ENCODE results near the gene ADAM10.
A peak's percentile ranks its signal among the peaks of the same experiment; 100 is the strongest.

Gene ADAM10

GRCh38 chr15:58572521-58572920 is 177.0 kb downstream of the ADAM10 start:
- no peak for DNase-seq

DNA sequence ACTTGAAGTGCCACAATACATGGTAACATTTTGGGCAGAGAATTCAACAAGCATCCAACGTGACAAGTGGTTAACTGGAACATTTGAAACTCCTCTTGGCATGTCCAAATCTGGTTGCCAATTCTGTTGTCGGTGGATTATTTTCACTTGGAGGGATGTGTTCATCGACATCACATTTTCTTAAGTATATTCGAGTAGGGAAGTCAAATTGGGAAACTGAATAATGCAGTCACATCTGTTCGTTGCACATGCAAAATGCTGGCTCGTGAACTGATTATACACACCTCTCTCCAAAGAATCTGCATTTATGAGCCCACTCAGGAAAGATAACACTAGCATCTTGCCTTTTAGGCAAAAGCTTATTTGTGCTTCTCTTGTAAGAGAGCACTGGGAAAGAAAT is 178.0 kb downstream of the ADAM10 start:
- DNase-seq = no peak

GRCh38 chr15:58569455-58569854 is 180.1 kb downstream of the ADAM10 start:
- DNase-seq = no peak

- DNase-seq = no peak
Measured at GRCh38 chr15:58568157-58568571, 181.3 kb downstream of the ADAM10 start.

DNA sequence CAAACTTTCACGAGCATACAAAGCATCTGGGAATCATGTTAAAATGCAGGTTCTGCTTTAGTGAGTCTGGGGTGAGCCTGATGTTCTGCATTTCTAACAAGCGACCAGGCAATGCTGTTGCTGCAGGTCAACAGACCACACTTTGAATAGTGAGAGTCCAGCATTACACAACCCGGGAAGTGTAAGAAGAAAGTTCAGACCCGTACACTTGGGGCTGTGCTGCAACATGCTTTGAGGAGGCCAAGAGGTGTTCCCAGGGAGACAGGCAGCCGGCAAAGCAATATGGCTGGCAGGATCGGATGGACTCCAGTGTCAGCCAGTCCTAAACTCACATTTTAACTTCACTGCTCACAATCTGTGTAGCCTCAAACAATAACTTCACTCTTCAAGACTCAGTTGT is 183.5 kb downstream of the ADAM10 start:
- no peak for DNase-seq

- no peak for DNase-seq
Measured at GRCh38 chr15:58565619-58566018, 183.9 kb downstream of the ADAM10 start.

- DNase-seq = no peak
Measured at GRCh38 chr15:58564981-58565380, 184.5 kb downstream of the ADAM10 start.

- no peak for DNase-seq
Measured at GRCh38 chr15:58562135-58562534, 187.4 kb downstream of the ADAM10 start.

- DNase-seq = no peak
Measured at GRCh38 chr15:58561321-58561720, 188.2 kb downstream of the ADAM10 start.

DNA sequence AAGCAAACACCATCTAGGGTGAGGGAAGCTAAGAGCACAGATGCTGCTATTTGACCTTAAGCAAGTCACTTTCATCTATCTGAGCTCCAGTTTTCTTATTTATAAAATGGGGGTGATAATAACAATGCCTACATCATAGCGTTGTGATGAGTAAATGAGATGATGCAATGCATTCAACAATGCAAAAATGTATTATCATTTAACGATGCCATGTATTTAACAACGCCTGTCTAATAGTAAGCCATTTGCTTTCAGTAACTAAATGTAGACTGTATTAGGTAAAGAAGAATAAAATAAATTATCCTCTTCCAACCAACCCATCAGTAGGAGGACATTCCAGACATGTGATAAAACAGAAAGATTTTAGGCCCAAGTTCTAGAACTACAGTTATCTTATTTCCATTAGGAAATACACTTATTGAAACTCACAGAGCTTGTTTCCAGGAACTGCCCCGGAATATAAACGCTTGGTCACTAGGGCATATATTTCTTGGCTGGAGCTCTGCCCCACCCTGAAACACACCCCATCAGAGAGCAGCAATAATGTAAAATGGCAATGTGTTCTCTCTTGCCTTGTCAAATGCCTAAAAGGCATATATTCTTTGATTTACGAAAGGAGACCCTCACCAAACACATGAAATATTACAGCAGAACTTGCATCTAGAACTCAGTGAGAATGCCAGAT is 189.5 kb downstream of the ADAM10 start:
- DNase-seq = no peak

DNA sequence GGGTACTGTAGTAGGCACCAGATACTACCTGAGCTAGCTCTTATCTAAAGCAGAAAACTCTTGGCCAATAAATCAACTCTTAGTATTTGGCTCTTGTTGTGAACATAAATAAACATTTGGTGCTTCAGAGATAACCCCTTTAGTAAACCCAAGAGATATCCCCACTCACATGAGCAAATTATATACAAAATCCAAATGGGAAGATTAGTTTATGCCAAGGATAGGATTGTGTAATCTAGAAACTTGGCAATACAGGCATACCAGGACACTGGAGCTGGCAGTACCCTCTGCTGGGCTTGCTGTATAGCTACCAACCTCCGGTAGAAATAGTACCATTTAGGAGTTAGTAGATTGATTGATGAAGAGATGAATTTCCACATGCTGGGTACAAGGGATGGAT is 190.7 kb downstream of the ADAM10 start:
- no peak for DNase-seq

GRCh38 chr15:58556541-58556940 is 193.0 kb downstream of the ADAM10 start:
- no peak for DNase-seq

GRCh38 chr15:58556028-58556361 is 193.5 kb downstream of the ADAM10 start:
- no peak for DNase-seq

DNA sequence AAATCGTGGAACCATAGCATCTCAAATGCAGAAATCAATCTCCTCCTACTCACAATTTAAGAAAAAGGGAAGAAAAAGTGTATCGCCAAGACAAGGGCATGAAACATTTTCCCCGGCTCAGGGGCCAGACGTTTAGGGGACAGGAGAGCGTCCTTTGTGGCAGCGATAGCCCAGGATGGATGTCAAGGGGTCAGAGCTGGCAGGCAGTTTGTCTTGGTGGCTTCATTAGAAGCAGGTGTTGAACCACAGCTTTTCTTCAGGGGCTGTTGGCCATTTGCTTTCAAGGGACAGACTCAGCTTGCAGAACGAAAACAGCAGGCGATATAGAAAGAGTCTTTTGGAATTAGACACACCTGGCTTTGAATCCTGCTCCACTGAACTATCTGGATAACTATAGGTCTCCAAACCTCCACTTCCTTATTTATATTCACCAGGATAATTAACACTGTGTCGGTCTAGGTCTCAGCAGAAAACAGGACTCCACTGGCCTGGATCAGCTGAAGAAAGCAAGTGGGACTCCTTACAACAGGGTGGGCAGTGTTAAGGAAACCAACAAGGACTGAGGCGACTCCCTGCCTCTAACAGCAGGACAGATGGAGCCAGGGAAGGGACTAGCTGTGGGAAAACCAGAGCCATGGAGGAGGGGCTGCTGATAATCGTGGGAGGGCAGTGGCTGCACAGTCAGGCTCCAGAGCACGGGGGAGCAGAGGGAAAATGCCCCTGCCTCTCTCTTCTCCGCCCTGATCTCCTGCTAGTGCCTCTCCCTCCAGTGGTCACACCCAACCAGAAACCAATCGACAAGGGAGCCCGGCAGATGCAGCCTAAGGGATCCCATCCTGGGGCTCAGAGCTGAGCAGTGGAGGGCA is 194.1 kb downstream of the ADAM10 start:
- DNase-seq = no peak

DNA sequence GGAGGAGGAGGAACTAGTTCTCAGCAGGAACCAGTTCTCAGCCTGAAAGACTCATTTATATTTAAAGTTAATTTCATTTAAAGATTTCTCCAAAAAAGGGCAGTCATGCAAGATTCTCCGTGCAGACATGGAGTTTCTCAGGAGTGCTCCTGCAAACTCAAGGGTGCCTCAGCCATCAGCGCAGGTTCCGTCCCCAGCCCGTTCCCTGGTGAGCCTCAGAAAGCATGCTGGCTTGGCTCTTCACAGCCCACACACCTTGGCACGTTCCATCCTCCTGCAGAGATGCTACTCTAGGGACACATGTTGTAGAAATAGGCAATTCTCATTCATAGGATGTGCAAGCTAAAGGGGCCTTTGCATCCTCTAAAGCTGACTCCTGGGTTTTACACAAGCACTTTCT is 194.7 kb downstream of the ADAM10 start:
- no peak for DNase-seq

DNA sequence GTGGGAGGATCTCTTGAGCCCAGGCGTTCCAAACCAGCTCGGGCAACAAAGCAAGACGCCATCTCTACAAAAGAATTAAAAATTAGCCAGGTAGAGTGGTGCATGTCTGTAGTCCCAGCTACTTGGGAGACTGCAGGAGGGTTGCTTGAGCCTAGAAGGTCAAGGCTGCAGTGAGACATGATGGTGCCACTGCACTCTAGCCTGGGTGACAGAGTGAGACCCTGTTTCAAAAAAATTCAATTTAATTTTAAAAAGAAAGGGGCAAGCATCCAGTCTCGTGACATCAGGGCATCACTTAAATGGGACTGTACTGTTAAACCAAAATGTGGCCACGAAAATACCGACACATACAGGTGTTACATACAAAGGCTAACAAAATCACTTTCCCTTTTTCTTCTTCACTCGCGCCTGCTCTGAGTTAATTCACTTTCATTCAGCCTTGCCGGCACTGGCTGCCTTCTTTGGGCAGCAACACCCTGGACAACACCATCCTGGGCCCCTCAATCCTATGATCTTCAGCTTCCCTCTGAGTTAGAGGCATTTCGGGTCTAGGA is 196.1 kb downstream of the ADAM10 start:
- DNase-seq = no peak

- no peak for DNase-seq
Measured at GRCh38 chr15:58552505-58553364, 196.8 kb downstream of the ADAM10 start.

DNA sequence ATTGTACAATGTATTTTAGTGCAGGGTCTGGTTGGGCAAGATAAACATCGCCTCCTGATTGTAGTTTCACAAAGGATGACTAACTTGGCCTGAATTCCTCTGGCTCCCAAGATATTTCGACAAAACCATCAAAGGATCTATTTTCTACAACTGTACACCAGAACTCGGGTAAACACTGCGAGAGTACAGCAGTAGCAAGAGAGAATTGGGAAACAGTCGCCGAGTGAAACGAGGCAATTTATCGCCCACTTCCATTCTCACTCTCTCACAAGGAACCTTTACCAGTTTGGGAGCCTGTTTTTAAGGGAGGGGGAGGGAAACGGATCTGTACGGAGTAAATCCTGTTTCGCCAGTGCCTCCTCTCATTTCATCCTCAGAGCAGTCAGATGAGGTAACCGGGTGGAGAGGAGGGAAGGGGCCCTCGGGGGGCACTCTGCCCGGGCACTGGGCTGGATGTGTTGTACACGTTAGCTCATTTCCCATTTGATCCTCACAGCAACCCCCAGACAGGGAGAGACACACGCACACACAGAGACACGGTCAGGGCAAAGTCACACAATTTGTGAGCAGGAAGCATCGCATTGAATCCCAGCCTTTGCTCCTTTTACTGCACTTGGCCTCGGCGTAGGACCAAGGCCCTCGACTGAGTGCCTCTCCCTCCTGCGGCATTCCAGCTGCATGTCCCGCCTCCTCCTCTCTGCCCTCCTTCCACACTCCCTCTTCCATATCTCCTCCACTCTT is 197.6 kb downstream of the ADAM10 start:
- no peak for DNase-seq

- peak in 1 of 6 experiments; percentile 18 for DNase-seq
Measured at GRCh38 chr15:58551084-58551763, 198.3 kb downstream of the ADAM10 start.

DNA sequence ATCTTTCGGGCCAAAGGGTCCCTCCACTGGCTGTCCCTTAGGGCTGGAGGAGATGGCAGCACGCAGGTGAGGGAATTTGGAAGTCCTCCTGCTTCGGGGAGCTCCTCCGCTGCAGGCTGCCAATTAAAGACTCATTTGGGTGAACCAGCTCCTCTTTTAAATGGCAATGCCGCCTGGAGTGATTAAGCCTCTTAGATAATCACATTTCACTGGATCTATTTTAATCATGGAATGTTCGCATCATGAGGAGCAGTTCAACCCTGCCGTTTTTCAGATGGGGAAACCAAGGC is 199.8 kb downstream of the ADAM10 start:
- DNase-seq = no peak

- DNase-seq = no peak
Measured at GRCh38 chr15:58549013-58549784, 200.3 kb downstream of the ADAM10 start.

Data from stimulated activated naive CD4-positive, alpha-beta T cell (primary cell).